ENCODE measurements around the gene COL19A1. TPM values are rescaled to one million over a fixed set of nuclear protein-coding genes. Genes with fewer than 3 reads are reported as not detected.

COL19A1 gene
- total RNA-seq, 1 experiment from 2014 or later: not detected

DNA sequence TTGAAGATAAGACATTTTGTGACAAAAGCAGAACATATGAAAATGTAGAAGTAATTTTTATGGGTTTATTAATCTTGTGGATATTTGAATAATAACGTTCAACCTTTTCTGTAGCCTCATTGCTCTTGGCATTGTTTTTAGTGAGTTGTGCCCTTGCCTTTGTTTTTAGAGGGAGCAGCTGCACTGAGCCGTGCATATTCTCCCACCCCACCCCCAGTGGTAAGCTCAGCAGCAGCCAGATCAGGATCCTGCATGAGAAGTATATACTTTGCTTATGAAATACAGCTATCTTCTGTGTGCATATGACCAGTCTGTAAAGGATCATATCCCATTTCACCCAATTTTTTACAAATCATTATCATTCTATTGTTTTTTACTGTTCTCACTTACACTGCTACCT is 252.3 kb downstream of the COL19A1 start:
- ATAC-seq: no peak
- no TSS peak for BruUV-seq (replicated peaks)
- in situ Hi-C loops (cut with HindIII; ENCODE audit: low pct_unique_long_range_greater_than_20kb, low sequenced_read_pairs): no loop called here
- H3K36me3 ChIP-seq (ENCODE audit: control insufficient read depth, insufficient read depth, low read length): no peaks in the 10 kb centered on the region
- TF ChIP-seq POLR2AphosphoS5 (IDR thresholded peaks at IDR 0.05; ENCODE audit: low read depth, low read length): no peak
- TF ChIP-seq, protein P1, sequence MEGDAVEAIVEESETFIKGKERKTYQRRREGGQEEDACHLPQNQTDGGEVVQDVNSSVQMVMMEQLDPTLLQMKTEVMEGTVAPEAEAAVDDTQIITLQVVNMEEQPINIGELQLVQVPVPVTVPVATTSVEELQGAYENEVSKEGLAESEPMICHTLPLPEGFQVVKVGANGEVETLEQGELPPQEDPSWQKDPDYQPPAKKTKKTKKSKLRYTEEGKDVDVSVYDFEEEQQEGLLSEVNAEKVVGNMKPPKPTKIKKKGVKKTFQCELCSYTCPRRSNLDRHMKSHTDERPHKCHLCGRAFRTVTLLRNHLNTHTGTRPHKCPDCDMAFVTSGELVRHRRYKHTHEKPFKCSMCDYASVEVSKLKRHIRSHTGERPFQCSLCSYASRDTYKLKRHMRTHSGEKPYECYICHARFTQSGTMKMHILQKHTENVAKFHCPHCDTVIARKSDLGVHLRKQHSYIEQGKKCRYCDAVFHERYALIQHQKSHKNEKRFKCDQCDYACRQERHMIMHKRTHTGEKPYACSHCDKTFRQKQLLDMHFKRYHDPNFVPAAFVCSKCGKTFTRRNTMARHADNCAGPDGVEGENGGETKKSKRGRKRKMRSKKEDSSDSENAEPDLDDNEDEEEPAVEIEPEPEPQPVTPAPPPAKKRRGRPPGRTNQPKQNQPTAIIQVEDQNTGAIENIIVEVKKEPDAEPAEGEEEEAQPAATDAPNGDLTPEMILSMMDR (IDR thresholded peaks at IDR 0.05): no peak
- TF ChIP-seq SIN3A (IDR thresholded peaks at IDR 0.05; ENCODE audit: borderline replicate concordance, insufficient read depth, low read depth, low read length): no peak
- no peak for TF ChIP-seq TCF7L2 (IDR thresholded peaks at IDR 0.05; ENCODE audit: low read depth, low read length)
- TF ChIP-seq REST (IDR thresholded peaks at IDR 0.05; ENCODE audit: insufficient read depth in 1 of 2, low read depth in 2 of 2, low read length in 1 of 2): no peak
- ChIA-PET CTCF (no interaction called here), POLR2A (no interaction called here)
- no peaks in the 10 kb centered on the region for H3K27me3 ChIP-seq (ENCODE audit: control insufficient read depth, insufficient read depth, low read length)
- intact Hi-C loops (cut with micrococcal nuclease; ENCODE audit: unreplicated experiment): no loop called here
- no peaks in the 10 kb centered on the region for H3K4me1 ChIP-seq (ENCODE audit: control insufficient read depth, insufficient read depth, low read length)
- no peak overlapping the region for H3K27ac ChIP-seq (ENCODE audit: low read length)
- H3K9me3 ChIP-seq (ENCODE audit: control insufficient read depth, insufficient read depth, low read depth, low read length): no peaks in the 10 kb centered on the region
- H3K4me3 ChIP-seq (ENCODE audit: low read depth in 2 of 2, low read length in 2 of 2): no peak overlapping the region
- DNase-seq (ENCODE audit: low read depth, low spot score): no peak

DNA sequence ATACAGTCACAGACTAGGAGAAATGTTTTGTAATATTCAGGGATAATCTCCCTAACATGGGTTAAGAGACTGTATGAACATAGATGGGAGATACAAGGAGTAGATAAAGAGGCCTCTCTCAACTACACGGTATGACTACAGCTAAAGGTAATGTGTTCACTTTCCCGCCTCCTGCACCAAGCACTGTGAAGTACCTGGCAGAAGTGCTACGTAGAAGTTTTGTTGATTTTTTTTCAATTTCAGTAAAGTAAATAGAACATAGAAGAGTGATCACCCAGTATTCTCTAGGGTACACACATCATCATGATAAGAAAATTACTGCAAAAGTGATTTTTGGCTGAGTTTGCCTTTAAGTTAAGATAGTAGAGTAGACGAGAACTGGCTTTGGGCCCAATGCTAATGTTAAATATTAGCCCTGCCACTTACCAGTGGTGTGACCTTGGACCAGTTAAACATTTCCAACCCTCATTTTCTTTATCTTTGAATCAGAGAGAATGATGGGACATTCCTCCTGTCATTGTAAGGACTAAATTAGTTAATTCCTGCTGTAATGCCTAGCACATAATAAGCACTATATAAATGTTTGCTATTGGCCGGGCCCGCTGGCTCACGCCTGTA is 253.0 kb downstream of the COL19A1 start:
- TF ChIP-seq POLR2AphosphoS5 (IDR thresholded peaks at IDR 0.05; ENCODE audit: low read depth, low read length) (no peak), SIN3A (IDR thresholded peaks at IDR 0.05; ENCODE audit: borderline replicate concordance, insufficient read depth, low read depth, low read length) (no peak), TCF7L2 (IDR thresholded peaks at IDR 0.05; ENCODE audit: low read depth, low read length) (no peak), REST (IDR thresholded peaks at IDR 0.05; ENCODE audit: insufficient read depth in 1 of 2, low read depth in 2 of 2, low read length in 1 of 2) (no peak)
- TF ChIP-seq, protein P1 (IDR thresholded peaks at IDR 0.05): no peak
- ChIA-PET POLR2A (no interaction called here), CTCF (no interaction called here)
- Histone ChIP-seq H3K36me3 (ENCODE audit: control insufficient read depth, insufficient read depth, low read length) (no peaks in the 10 kb centered on the region), H3K27ac (ENCODE audit: low read length) (no peak overlapping the region), H3K4me1 (ENCODE audit: control insufficient read depth, insufficient read depth, low read length) (no peaks in the 10 kb centered on the region), H3K9me3 (ENCODE audit: control insufficient read depth, insufficient read depth, low read depth, low read length) (no peaks in the 10 kb centered on the region), H3K27me3 (ENCODE audit: control insufficient read depth, insufficient read depth, low read length) (no peaks in the 10 kb centered on the region), H3K4me3 (ENCODE audit: low read depth in 2 of 2, low read length in 2 of 2) (no peak overlapping the region)
- in situ Hi-C loops (cut with HindIII; ENCODE audit: low pct_unique_long_range_greater_than_20kb, low sequenced_read_pairs): no loop called here
- intact Hi-C loops (cut with micrococcal nuclease; ENCODE audit: unreplicated experiment): no loop called here
- ATAC-seq (no peak), DNase-seq (ENCODE audit: low read depth, low spot score) (no peak)
- no TSS peak for BruUV-seq (replicated peaks)
